GM12875 (cell line): Measurements from ENCODE around the gene FBXW11.

Experiments
- H3K4me3 ChIP-seq: one replicate; pipeline ENCODE4 v1.5.1; 2011; ENCODE audit warnings: low read depth, low read length, control low read depth
- CTCF ChIP-seq: IDR thresholded peaks from 2 replicates; pipeline ENCODE4 v1.5.1; 2011; ENCODE audit warnings: low read depth, mild to moderate bottlenecking, control low read depth, inconsistent platforms, low read length, moderate library complexity, borderline replicate concordance; ENCODE audit not compliant: insufficient read depth

The FBXW11 gene

GRCh38 chr5:171848911-171849520 is 157.4 kb downstream of the FBXW11 start:
- no peak for TF ChIP-seq CTCF
- no peak overlapping the region for H3K4me3 ChIP-seq

DNA sequence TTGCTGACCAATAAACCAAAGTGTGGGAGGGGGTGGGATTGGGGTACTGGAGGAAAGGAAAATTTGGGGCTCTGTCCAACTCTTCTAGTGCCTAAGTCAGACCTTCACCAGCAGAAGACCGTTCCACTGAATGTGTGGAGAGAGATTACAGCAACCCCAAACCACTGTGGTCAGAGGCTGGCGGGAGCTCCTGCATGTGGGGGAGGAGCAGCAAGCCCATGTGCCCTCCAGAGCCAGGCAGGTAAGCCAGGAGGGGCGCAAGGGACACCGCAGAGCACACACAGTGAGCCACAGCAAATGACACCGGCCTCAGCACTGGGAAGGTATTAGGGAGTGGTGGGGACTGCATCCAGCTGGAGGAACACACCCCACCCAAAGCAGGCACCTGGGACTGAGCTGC is 158.0 kb downstream of the FBXW11 start:
- TF ChIP-seq CTCF, result no peak
- no peak overlapping the region for H3K4me3 ChIP-seq

DNA sequence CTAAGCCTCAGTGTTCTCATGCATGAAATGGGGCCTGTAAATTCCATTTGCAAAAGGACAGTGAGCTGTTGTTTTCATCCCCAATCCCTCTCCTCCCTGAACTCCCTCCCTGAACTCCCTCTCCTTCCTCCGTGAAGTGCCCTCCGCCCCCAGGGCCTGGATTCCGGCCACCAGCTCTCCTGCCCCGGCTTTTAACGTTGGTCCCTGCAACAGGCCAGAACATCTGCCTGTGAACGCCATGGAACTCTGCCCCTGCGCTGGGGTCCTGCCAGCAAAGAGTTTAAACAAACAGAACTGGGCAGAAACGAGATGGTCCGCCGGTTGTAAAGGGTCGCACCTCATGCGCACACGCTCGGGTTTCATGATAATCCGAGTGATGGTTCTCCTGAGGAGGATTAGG is 158.4 kb downstream of the FBXW11 start:
- H3K4me3 ChIP-seq, result no peak overlapping the region
- TF ChIP-seq CTCF, result no peak

- TF ChIP-seq CTCF, result no peak
- no peak overlapping the region for H3K4me3 ChIP-seq
Measured at GRCh38 chr5:171847026-171847425, 159.4 kb downstream of the FBXW11 start.

GRCh38 chr5:171846323-171846722 is 160.1 kb downstream of the FBXW11 start:
- TF ChIP-seq CTCF, result no peak
- no peak overlapping the region for H3K4me3 ChIP-seq

DNA sequence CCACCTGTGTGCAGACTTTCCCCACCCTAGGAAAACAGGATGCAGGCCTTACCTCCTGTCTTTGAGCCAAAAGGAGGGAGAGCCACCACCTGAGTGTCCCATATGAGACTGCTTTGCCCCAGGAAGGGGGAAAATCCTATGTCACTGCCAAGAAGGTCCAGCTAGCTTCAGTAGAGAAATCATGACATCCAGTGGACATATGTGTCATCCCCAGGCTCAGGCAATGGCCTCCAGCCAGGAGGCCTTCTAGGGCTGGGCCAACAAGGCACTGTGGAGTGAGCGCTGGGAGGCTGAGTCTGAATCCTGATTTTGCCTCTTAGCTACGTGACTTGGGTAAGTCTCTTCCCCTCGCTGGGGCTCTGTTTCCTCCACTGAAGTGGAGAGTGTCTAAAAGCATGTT is 160.6 kb downstream of the FBXW11 start:
- no peak for TF ChIP-seq CTCF
- no peak overlapping the region for H3K4me3 ChIP-seq

- no peak for TF ChIP-seq CTCF
- H3K4me3 ChIP-seq, result no peak overlapping the region
Measured at GRCh38 chr5:171845040-171845630, 161.3 kb downstream of the FBXW11 start.
